Activated CD8-positive, alpha-beta memory T cell treated with anti-CD3 and anti-CD28 coated beads for 1 hour (primary cell): ENCODE data around the gene IMPDH1.
"Not testable (repeated sequence)": the region's sequence is repeated elsewhere in the genome, so short reads cannot be mapped to it uniquely, and the experiment has no call there.

Experiments
- DNase-seq, 2 donors: peaks; one replicate each; pipeline ENCODE4 v3.0.0-alpha.2; 2020; ENCODE audit warnings: low read depth in 1 of 2; ENCODE audit errors: extremely low read depth in 1 of 2

The IMPDH1 gene

DNA sequence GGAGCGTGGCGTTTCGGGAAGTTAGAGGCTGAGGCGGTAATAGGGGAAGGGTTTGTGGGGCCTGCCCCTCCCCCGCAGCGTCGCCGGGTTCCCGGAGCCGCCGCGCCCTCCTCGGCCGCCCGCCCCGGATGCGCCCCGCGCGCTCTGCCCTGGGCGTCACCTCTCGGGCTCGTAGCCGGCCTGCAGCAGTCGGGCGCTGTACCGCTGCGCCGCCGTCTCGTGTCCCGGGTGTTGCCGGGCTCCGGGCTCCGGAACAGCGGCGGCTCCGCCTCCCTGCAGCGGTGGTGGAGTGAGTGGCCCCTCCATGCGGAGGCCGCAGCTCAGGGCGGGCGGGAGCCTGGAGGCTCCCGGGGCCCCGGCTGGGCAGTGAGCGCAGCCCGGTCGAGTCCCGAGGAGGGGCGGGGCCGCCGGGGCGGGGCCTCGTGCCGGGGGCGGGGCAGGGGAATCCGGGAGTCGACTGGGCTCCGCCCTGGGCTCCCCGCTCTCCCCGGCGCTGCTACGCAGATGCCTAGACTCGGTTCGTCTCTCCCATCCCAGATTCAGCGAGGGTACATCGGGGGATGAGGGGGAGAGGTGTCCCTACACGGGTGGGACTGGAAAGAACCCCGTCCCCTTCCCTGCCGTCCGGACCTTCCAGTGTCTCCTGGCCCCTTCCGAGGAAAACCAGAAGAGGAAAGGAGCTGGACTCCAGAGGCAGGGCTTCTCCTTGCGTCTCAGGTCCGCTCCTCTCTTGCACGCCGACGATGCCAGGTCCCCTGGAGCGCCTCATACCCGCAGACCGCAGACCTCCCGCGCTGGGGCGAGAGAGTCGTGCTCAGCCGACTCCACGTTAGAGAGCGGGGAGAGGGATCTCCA is at the start of gene IMPDH1:
IMPDH1 (minus strand) TSS at position 387 of the 855 bp plus-strand sequence; CDS start at position 306, 81 bp downstream.
- DNase-seq, result peak in 1 of 2 donors; percentile 83

DNA sequence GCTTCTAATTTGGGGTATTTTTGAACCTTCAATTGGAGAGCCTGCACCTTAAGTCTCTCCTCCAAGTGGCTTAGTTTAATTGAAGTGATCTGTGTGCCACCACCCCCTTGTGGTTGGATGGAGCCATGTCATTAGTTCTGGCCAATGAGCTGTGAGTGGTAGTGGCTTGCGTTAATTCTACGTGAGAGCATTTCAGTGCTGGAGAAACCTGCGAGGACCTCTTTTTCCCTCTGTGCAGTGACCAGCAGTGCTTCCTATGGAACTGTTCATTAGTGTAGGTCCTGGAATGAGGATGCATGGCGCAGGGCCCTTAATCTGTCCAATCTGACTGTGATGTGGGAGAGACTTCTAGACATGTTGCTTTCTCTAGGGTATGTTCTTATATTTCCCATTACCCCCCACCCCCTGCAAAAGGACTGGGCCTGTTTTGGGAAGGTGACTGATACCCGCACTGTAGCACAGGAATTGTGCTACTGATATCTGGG is 49.7 kb upstream of the IMPDH1 start:
- peak in 1 of 2 donors; percentile 33 for DNase-seq

DNA sequence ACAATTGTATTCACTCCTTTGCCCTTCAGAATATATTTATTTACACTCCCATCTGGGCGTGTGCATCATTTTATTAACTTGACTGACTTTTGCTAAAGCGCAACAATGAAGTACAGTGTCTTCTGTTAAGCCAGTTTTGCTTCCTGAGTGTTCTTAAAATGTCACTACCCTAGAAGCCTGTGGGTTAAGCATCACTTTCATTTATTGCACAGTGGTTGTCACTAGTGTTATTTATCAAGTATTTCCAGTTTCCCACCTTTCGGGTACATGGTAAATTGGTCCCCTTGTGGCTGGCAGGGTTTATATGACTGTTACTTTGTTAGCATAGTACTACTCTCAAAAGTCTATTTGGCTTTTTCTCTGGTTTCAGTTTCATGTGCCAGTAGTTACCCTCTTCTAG is 49.2 kb upstream of the IMPDH1 start:
- no peak for DNase-seq

DNA sequence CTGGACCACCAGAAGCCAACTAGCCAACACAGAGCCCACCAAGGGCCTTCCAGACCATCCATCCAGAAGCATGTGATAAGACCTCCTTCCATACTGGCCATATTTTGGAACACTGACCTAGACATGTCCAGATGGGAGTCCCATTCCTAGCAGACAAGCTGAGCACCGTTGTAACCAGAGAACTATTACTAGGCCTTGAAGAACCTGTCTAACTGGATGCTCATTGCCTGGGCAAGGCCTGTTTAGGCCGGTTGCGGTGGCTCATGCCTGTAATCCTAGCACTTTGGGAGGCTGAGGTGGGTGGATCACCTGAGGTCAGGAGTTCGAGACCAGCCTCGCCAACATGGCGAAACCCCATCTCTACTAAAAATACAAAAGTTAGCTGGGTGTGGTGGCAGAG is 47.6 kb upstream of the IMPDH1 start:
- not testable (repeated sequence) for DNase-seq

DNA sequence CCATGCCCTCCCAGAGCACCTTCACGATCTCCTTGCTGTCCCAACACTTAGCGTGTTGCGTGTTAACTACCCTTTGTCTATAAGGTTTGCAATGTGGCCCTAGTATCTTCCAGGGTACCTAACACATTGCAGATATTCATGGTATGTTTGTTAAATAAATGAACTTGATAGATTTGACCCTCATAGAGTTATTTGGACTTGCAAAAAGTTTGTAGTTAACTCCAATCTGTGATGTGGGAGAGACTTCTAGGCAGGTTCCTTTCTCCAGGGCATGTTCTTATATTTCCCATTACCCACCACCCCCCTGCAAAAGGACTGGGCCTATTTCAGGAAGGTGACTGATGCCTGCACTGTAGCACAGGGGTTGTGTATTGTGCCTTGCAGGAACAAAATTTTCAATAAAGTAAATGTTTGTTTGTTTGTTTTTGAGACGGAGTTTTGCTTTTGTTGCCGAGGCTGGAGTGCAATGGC is 46.5 kb upstream of the IMPDH1 start:
- DNase-seq, result no peak

DNA sequence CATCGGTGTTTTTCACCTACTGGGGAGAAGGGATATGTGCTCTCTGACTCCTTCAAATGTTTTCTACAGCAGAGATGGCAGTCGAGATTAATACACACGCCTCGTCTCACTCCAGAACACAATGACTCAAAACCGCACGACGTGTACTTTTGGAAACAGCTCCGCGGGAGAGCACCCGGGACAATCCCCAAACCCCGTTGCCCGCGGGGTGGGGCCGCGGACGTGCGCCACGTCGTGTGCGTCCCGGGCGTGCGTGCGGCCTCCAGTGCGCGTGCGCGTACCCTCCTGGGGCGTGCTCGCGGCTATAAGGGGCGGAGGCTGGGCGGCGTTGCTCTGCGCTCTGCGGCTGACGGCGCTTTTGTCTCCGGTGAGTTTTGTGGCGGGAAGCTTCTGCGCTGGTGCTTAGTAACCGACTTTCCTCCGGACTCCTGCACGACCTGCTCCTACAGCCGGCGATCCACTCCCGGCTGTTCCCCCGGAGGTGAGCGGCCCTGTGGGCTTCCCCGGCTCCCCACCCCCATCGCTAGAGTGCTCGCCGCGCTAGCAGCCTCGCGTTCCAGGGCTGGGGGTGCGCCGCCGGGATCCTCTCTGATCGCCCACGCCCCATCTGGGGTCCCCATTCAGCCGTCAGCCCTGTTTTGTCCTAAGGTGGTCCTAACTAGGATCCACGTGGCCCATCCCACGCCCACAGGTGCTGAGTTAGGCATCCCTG is 45.9 kb upstream of the IMPDH1 start, which contains the start of gene HILPDA:
HILPDA (plus strand) TSS at position 336 of the 712 bp plus-strand sequence. CDS start 1,391 bp downstream, outside the sequence.
- DNase-seq, result peak; percentile 79 to 91

DNA sequence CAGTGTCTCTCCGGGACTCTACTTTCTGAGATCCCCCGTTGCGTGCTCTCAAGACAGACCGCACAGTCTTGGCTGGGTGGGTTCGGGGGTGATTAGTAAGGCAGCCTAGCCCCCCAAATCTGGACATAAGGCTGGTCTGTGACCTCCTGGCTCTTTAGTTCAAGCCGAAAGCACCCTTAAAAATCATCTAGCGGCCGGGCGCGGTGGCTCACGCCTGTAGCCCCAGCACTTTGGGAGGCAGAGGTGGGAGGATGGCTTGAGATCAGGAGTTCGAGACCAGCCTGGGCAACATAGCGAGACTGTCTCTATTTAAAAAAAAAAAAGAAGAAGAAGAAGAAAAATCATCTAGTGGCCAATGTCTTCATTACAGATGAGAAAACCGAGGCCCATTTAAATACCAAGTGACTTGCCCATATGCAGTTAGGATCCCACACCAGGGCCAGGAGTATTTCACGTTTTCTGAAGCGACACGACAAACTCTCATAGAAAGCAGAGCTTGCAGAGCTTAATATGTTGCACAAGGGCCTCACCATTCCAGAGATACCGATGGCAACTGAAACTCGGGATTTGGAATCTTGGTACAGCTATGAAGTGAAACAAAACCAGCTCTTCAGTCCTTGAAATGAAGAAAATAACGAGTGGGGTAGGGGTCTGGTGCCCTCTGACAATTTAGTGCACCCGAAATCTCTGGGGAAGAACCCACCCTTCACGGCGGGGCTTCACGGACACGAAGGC is 45.2 kb upstream of the IMPDH1 start:
- no peak for DNase-seq

DNA sequence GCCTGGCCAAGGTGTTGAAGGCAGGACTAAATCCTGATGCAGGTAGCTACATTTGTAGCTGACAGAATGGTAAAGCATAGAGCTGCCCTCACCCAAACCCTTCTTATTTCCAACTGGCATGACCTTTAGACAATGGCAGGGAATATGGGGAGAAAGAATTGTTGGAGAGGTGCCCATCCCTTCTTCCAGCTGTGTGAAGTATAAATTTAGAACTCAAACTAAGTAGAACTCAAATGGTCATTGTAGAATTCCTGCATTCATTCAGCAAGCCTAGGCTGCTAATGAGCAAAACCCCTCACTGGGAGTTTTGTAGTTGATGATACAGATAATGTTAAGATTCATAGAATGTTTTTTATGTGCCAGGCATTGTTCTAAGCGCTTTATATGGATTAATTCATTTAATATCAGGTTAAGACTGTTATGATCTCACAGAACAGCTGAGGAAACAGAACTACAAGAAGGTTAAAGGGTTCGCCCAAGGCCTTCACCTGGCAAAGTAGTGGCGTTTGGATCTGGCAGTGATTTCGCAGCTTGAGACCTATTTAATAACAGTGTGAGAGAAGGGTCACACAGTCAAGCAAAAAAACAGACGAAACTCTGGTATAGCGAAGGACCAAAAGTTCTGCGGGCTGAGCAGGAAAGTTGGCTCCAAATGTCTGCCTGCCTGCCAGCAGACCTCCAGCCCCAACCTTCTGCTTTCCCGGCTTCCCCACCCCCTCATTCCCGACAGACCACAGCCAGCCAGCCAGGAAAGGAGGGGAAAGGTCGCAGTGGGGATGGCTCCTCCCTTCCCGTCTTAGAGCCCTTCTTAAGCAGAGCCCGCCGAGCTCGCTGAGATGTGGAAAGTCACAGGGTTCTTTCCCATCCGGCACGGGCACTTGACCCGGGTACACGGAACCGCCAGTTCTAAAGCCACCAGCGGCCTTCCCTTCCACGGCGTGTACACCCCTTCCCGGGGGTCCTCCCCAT is 44.3 kb upstream of the IMPDH1 start:
- DNase-seq, result no peak

DNA sequence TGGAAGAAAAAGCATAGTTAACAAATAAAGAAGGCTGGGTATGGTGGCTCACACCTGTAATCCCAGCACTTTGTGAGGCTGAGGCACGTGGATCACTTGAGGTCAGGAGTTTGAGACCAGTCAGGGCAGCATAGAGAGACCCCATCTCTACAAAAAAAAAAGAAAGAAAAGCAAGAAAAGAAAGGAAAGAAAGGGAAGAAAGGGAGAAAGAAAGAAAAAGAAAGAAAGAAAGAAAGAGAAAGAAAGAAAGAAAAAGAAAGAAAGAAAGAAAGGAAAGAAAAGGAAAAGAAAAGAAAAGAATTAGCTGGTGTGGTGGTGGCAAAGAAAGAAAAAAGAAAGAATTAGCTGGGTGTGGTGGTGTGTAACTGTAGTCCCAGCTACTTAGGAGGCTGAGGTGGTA is 42.8 kb upstream of the IMPDH1 start:
- no peak for DNase-seq

DNA sequence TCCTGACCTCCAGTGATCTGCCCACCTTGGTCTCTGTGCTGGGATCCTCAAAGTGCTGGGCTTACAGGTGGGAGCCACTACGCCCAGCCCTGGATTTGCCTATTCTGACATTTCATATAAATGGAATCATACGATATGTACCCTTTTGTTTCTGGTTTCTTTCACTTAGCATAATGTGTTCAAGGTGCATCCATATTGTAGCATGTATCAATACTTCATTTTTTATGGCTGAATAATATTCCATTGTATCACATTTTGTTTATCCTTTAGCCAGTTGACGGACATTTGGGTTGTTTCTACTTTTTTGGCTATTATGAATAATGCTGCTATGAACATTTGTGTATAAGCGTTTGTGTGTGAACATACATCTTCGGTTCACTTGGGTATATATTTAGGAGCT is 41.1 kb upstream of the IMPDH1 start:
- DNase-seq, result no peak

DNA sequence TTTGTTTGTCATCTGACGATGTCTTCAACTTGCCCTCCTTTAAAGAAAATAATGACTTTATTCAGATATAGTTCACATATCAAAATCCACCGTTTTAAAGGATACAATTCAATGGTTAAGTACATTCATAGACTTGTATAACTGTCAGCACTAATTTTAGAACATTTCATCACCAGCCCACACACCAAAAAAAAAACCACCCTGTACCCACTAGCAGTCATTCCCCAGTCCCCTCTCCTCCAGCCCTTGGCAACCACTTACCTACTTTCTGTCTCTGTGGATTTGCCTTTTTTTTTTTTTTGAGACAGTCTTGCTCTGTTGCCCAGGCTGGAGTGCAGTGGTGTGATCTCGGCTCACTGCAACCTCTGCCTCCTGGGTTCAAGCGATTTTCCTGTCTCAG is 40.6 kb upstream of the IMPDH1 start:
- DNase-seq, result no peak

DNA sequence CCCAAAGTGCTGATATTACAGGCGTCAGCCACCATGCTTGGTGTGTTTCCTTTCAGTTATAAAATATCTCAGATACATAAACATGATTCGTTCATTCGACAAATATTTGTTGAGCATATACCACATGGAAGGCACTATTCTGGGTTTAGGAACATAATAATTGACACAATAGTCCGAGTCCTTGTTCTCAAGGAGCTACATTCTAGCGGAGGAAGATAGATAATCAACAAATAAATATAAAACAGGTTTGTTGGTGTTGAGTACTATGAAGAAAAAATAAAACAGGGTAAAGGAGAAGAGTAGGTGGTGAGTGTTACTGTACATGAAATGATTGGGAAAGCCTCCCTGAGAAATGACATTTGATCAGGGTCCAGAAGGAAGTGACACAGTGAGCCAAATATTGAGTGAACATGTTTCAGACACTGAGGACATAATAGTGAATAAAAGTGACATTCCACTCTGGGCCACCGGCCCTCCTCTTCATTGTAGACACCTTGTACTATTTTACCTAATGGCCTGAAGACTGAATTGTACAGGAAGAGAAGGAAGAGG is 39.0 kb upstream of the IMPDH1 start:
- no peak for DNase-seq

DNA sequence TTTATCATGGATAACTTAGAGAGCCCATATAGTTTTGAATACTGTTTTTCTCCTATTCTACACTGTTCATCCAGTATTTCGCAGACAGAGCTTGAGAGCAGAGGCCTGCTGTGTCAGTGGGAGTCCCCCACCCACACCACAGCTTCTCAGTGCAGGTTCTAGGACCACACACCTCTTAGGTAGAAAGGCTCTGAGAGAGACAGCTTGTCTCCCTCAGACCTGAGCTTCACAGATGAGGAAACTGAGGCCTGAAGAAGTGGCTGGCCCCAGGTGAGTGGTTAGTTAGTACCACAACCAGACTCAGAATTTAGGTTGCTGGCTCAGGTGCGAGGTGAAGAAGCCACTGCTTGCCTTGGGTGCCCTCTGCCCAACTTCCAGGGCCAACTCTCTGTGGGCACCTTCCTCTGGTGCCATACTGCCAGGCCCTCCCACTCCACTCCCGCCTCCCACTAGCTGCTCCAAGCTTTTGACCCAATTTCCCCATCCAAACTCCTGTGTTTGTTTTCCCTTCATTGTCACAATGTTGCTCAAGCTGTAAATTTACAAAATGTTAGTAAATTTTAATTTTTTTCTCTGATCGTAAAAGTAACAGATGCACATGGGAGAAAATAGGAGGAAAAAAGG is 38.3 kb upstream of the IMPDH1 start:
- DNase-seq, result no peak

DNA sequence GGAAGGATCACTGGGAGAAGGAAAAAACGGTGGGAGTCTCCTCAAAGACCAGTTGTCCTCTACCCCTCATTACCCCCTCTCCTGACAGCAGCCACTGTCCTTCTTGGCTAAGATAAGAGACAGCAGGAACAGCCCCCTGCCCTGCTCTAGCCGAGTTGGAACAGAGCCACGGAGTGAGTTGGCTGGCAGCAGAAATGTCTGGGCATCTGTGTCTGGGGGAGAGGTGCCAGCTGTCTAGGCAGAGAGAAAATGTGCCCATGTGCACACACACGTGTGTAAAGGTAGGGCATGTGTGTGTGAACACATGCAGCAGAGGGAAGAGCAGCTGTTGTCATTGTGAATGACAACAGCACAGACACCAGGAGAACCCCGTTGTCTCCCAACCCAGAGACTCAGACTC is 36.5 kb upstream of the IMPDH1 start:
- DNase-seq, result no peak

DNA sequence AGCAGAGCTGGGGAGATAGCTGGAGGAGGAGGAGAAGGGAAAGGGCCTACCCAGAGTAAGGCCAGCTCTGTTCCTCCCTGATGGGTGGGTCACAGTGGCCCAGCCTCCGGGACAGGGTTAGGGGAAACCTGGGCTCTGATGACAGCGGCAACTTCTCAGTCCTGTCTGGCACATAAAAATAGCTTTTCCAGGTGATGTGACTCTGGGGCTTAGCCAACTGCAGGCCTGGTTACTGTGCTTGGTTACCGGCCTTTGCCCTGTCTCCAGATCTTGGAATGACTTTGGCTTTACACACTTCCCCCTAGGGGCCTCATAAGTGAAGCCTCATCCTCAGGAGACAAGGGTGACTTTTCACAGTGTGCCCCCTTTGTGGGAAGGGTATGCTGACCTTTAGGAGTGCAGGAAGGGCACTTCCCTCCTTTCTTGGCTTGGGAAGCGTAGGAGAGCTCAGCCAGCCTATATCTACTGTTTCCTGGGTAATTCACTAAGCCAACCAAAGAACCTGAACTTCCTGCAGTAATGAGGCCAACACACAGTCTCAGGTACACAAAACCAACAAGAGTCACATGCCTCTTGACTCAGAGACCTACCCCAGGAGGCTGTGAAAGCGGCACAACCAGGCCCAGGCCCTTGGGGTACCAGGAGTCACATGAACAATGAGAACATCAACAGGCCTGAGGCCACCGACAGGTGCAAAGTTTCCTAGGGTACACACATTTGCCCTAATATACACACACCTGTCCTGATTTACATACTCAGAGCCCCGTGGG is 34.2 kb upstream of the IMPDH1 start:
- no peak for DNase-seq

DNA sequence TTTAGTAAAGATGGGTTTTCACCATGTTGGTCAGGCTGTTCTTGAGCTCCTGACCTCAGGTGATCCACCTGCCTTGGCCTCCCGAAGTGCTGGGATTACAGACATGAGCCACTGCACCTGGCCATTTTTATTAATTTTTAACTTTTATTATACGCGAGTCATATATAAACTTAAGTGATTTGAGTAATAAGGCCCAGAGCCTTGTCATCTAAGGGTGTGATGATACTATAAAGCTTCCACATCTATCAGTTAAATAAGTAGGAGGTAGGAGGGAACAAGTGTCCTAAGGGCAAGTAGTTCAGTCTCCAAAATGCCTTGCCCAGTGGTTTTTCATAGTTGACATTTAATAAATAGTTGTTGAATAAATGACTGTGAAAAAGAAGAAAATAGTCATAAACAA is 32.6 kb upstream of the IMPDH1 start:
- DNase-seq, result no peak

DNA sequence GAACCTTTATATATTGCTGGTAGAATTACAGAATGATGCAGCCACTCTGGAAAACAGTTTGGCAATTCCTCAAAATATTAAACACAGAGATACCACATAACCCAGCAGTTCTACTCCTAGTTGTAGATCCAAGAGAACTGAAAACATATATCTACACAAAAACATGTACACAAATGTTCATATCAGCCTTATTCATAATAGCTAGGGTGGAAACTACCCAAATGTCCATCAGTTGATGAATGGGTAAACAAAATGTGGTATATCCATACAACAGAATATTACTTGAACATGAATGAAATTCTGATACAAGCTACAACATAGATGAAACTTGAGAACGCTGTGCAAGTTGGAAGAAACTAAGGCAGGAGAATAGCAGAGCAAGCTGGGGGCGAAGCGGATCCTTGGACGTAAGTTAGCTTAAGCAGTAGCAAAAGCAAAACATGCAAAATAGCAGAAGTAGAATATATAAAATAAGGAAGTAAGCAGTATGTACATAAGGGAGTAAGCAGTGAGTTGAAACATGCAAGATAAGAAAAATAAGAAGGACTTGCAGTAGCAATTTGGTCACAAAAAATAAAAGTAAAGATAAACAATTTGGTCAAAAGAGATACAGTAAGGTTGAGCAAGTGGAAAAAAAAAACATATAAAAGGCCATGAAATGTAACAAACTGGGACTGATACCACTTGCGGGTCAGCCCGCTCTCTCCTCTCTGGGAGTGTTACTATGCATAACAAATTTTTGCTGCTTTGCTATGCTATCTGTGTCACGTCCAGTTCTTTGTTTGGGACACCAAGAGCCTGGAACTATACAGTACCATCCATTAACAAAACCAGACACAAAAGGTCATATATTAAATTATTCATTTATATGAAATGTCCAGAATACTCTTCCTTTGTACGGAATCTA is 27.9 kb upstream of the IMPDH1 start:
- no peak for DNase-seq
